ENCODE data around the gene TIAM2. TPM values are rescaled to one million over a fixed set of nuclear protein-coding genes. Genes with fewer than 3 reads are reported as not detected.

TIAM2 gene
- polyA plus RNA-seq, 3 donors from 2014 or later: 0.28 to 2.3 TPM; not detected in 1

DNA sequence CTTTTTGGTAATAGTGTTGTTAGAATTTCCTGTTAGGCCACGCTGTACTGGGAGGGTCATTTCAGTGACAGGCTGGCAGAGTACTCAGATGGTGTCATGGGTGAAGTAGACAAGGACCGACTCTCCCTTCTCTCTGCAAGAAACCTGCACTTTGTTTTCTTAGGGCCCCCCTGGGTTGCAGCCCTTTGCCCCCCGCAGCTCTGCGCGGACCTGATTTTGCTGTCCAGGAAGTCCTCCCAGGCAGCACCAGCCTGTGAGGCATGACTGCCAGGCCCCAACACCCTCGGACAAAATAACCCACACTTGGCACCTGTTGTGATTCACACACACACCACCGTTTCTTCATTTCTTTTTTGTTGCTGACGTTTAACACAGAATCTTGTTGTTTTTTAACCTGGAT, 246.9 kb downstream of the TIAM2 start:
- peaks cover 0 to 2% (median 0%) of the 10 kb centered on the region in 6 donors for H3K9me3 Mint-ChIP-seq

DNA sequence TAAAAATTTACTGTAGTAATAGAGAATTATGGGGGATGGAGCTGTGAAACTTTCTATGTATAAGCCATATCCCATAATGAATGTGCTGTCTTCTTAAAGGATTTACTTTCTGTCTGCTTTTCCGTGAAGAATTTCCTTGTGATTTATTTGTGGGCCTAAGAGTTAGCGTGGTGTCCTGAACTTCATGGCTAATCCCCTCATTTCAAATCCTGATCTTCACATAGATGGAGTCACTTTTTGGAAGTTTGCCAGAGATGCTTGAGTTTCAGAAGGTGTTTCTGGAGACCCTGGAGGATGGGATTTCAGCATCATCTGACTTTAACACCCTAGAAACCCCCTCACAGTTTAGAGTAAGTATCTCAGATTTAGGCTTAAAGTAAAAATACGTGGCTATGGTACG, 249.3 kb downstream of the TIAM2 start:
- no peak overlapping the region for H3K27ac Mint-ChIP-seq
- no peaks in the 10 kb centered on the region for H3K4me1 Mint-ChIP-seq
- H3K4me3 Mint-ChIP-seq: no peak overlapping the region
- no peak for DNase-seq
- H3K27me3 Mint-ChIP-seq (ENCODE audit: low read depth in 3 of 3): peaks cover 2 to 5% (median 2%) of the 10 kb centered on the region in 3 donors
- peaks cover 0 to 4% (median 0%) of the 10 kb centered on the region in 3 donors for H3K36me3 Mint-ChIP-seq
- no peaks in the 10 kb centered on the region for H3K9me3 Mint-ChIP-seq

More for the DNA sequence above, 246.9 kb downstream of the TIAM2 start:
- no peaks in the 10 kb centered on the region for H3K4me1 Mint-ChIP-seq
- H3K4me3 Mint-ChIP-seq: no peak overlapping the region
- no peak for DNase-seq
- no peaks in the 10 kb centered on the region for H3K36me3 Mint-ChIP-seq
- H3K27me3 Mint-ChIP-seq (ENCODE audit: low read depth in 3 of 3): peaks cover 2 to 7% (median 5%) of the 10 kb centered on the region in 3 donors
- H3K27ac Mint-ChIP-seq: no peak overlapping the region

DNA sequence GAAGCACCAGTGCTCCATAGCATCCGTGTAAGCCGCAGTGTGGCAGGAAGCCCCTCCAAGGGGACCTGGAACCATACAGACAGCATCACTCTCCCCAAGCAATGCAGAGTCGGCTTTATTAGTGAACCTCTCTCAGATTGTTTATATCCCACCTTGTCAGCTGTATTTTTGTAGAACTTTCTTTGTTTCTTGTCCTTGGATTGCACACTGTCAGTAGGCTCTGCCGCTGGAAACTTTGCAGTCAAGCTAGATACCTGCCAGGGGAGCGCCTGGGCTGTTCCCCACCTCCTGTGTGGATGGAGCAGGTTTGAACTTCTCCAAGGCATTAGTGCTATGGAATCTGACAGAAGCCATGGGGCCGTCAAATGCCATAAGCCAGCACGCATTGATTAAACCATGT, 250.1 kb downstream of the TIAM2 start:
- Mint-ChIP-seq H3K4me3 (no peak overlapping the region), H3K36me3 (peaks cover 0 to 4% (median 2%) of the 10 kb centered on the region in 3 donors), H3K4me1 (no peaks in the 10 kb centered on the region), H3K27ac (no peak overlapping the region), H3K27me3 (ENCODE audit: low read depth in 3 of 3) (peaks cover 2 to 5% (median 3%) of the 10 kb centered on the region in 3 donors), H3K9me3 (no peaks in the 10 kb centered on the region)
- DNase-seq: no peak

DNA sequence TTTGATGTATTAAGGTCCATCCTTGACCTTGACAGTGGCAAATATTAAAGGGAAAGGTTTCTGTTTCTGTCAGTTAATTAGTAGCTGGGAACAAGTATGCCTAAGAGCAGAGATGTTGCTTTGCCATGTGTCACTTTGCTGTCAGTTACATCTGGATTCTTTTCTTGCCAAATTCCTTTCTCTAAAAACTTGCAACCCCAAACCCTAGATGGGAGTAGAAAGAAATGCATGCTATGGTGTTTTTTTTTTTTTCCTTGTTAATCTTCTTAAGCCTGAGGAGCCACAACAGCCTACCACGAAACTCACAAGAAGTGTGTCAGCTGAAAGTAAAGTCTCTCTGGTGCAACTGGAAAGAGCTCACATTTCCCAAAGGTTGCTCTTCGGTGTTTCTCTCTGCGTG, 250.7 kb downstream of the TIAM2 start:
- no peaks in the 10 kb centered on the region for H3K4me1 Mint-ChIP-seq
- H3K27me3 Mint-ChIP-seq (ENCODE audit: low read depth in 3 of 3): peaks cover 2 to 5% (median 3%) of the 10 kb centered on the region in 3 donors
- no peak overlapping the region for H3K4me3 Mint-ChIP-seq
- H3K27ac Mint-ChIP-seq: no peak overlapping the region
- DNase-seq: no peak
- no peaks in the 10 kb centered on the region for H3K9me3 Mint-ChIP-seq
- H3K36me3 Mint-ChIP-seq: peaks cover 0 to 11% (median 3%) of the 10 kb centered on the region in 3 donors

DNA sequence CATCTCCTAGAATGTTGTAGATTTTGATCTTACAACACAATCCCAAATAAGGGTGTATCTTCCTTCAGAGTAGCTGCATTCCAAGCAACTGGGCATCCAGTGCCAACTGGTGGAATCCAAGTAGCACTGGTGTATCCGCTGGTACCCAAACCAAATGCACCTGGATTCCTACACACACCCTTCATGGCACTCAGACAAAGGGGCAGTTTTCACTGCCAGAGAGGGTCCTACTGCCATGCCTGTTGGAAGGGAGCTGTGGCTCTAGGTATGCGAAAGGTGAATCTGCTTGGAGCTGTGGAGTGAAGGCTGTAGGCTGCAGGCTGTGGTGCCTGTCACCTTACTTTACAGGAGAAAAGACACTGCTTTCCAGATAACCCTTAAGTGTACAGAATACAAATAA, 251.7 kb downstream of the TIAM2 start:
- peaks cover 2 to 3% (median 2%) of the 10 kb centered on the region in 3 donors for H3K27me3 Mint-ChIP-seq (ENCODE audit: low read depth in 3 of 3)
- no peak overlapping the region for H3K4me3 Mint-ChIP-seq
- H3K36me3 Mint-ChIP-seq: peaks cover 0 to 11% (median 3%) of the 10 kb centered on the region in 3 donors
- no peaks in the 10 kb centered on the region for H3K4me1 Mint-ChIP-seq
- no peaks in the 10 kb centered on the region for H3K9me3 Mint-ChIP-seq
- no peak for DNase-seq
- H3K27ac Mint-ChIP-seq: no peak overlapping the region

DNA sequence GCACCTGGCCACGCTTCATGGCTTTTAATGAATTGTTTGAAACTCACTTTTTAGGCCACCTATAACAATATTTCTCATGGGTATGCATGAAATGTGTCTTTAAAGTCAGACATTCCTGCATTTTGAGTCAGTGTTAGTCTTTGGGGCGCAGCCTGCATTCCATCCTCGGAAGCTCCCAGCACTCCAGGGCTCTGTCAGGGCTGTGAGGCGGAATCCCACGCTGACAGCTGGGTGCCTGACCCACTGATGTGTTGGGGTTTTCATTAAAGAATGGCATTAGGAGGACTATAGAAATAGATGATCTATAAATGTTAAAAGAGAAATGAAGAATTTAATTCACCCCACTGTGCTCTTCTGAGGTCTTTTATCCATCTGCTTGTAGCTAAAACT, 252.5 kb downstream of the TIAM2 start:
- Mint-ChIP-seq H3K4me3 (no peak overlapping the region), H3K36me3 (peaks cover 1 to 11% (median 3%) of the 10 kb centered on the region in 3 donors), H3K4me1 (no peaks in the 10 kb centered on the region), H3K9me3 (no peaks in the 10 kb centered on the region), H3K27me3 (ENCODE audit: low read depth in 3 of 3) (peaks cover 0 to 3% (median 0%) of the 10 kb centered on the region in 3 donors), H3K27ac (peak overlapping the region in 1 of 6 donors; percentile 7)
- DNase-seq: no peak

DNA sequence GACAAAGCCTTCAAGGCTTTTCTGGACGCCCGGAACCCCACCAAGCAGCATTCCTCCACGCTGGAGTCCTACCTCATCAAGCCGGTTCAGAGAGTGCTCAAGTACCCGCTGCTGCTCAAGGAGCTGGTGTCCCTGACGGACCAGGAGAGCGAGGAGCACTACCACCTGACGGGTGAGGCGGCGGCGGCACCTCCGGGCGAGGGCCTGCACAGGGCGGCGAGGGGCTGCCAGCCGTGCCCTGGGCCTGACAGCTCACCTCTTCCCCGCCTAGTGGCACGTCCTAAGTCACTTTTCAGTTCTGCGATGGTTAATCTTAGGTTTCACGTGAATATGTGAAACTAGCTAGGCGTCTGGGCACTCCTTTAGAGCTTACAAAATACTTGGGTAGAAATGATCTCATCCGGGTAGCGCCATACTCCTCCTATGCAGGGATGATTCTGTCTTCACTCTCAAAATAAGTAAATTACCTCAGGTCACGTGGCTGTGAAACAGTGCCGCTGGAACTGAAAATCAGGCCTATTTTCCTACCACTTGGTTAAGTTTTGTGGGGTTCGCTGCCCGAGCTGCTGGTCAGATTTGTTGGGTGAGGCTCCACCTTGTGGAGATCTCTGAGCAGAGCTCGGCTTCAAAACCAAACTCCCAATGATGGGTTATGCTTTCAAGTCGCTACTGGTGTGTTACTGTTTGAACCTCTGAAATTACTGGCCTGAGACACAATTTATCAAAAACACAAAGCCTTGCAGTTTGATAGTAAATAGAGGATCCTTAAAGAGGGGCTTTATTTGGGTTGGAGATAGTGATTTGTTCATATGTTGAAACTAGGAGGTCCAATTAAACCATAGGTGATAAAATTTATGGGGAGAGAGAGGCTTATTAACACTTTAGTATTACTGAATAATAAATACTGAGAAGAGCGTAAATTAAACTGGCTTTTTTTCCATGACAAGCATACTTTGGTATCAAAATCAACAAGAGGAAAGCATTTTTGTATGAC, 253.2 kb downstream of the TIAM2 start:
- DNase-seq: peak in 1 of 3 donors; percentile 18
- H3K27me3 Mint-ChIP-seq (ENCODE audit: low read depth in 3 of 3): peaks cover 0 to 3% (median 0%) of the 10 kb centered on the region in 3 donors
- no peaks in the 10 kb centered on the region for H3K9me3 Mint-ChIP-seq
- no peaks in the 10 kb centered on the region for H3K4me1 Mint-ChIP-seq
- no peak overlapping the region for H3K4me3 Mint-ChIP-seq
- H3K36me3 Mint-ChIP-seq: peaks cover 3 to 11% (median 4%) of the 10 kb centered on the region in 3 donors
- no peak overlapping the region for H3K27ac Mint-ChIP-seq

DNA sequence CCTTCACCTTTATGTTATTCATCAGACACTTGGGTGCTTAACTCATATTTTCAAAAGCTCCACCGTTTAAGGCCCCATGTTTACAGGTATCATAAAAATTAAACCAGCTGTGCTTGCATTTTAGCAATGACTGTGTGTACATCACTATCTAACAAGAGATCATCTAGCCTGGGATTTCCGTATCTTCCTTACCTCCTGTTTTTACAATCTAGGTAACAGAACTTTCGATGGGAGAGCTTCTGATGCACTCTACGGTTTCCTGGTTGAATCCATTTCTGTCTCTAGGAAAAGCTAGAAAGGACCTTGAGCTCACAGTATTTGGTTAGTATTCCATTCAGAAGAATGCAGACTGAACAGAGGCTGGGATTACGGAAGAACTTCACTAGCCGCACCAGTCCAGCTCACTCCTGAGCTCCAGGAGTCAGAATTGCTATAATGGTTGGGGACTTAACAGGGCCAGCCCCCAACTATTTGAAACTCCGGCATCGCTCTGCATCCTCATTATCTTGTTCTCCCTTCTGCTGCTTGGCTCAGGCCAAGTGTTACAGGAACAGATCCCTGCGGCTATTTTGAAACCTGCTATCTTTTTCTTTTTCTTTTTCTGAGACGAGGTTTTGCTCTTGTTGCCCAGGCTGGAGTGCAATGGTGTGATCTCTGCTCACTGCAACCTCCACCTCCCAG, 255.7 kb downstream of the TIAM2 start:
- DNase-seq: no peak
- H3K4me1 Mint-ChIP-seq: peaks cover 0 to 6% of the 10 kb centered on the region in 2 donors
- no peak overlapping the region for H3K27ac Mint-ChIP-seq
- H3K9me3 Mint-ChIP-seq: no peaks in the 10 kb centered on the region
- peaks cover 11 to 21% (median 13%) of the 10 kb centered on the region in 3 donors for H3K36me3 Mint-ChIP-seq
- no peak overlapping the region for H3K4me3 Mint-ChIP-seq
- H3K27me3 Mint-ChIP-seq (ENCODE audit: low read depth in 3 of 3): peaks cover 0 to 1% (median 0%) of the 10 kb centered on the region in 3 donors

DNA sequence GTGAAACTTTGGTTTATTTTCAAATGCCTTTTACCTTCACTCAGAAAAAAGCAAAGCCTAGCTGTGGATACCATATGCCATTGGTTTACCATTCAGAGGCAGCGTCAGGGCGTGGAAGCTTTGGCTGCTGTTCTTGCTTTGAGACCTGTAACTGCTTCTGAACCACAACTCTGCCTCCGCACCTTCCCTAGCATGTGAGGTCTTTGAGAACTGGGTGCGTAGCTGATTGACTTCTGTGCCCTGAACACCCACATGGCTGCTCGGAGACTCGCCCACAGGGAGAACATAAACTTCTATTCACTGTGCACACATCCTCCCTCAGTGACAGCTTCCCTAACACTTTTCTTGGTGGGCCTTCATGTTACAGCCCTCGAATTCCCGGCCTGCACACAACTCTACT, 257.5 kb downstream of the TIAM2 start:
- peaks cover 0 to 6% of the 10 kb centered on the region in 2 donors for H3K4me1 Mint-ChIP-seq
- no peak overlapping the region for H3K4me3 Mint-ChIP-seq
- H3K36me3 Mint-ChIP-seq: peaks cover 17 to 27% (median 18%) of the 10 kb centered on the region in 3 donors
- H3K27ac Mint-ChIP-seq: no peak overlapping the region
- H3K27me3 Mint-ChIP-seq (ENCODE audit: low read depth in 3 of 3): peaks cover 0 to 1% (median 0%) of the 10 kb centered on the region in 3 donors
- H3K9me3 Mint-ChIP-seq: no peaks in the 10 kb centered on the region
- no peak for DNase-seq

DNA sequence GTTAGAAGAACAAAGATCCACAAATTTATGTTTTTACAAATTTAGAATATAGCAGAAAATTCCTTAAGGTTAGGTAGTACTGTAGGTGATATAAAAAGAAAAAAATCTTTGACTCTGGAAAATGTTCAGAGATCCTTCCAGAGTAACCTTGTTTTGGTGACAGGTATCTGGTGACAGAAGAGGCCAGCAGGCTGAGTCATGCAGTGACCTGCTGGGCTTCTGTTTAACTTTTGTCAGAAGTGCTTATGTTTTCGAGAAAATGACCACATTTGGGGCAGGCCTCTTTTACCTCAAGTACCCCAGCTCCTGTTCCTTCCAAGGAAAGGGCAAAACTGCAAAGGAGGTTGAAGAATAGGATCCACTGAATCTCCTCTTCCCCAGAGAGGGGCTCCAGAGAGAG, 258.2 kb downstream of the TIAM2 start:
- peaks cover 19 to 32% (median 20%) of the 10 kb centered on the region in 3 donors for H3K36me3 Mint-ChIP-seq
- H3K27ac Mint-ChIP-seq: peak overlapping the region in 3 of 6 donors; percentile 26 to 51 (median 48)
- H3K4me3 Mint-ChIP-seq: no peak overlapping the region
- no peak for DNase-seq
- H3K27me3 Mint-ChIP-seq (ENCODE audit: low read depth in 3 of 3): peaks cover 0 to 1% (median 0%) of the 10 kb centered on the region in 3 donors
- no peaks in the 10 kb centered on the region for H3K9me3 Mint-ChIP-seq
- peaks cover 0 to 6% of the 10 kb centered on the region in 2 donors for H3K4me1 Mint-ChIP-seq

DNA sequence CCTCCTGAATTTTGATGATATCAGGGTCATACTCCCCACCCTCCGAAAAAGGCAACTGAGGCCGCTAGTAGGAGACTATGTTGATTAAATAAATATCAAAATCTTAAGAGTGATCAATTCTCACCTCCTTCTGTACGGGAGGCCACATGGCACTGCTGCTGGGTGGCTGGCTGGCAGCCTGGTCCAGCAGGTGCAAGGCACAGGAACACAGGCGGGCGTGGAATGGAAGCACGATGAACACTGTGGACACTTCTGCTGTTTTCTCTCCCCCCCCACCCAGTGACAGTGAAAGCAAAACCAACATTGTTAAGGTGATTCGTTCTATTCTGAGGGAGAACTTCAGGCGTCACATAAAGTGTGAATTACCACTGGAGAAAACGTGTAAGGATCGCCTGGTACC, 259.0 kb downstream of the TIAM2 start:
- H3K9me3 Mint-ChIP-seq: no peaks in the 10 kb centered on the region
- peak overlapping the region in 1 of 5 donors; percentile 13 for H3K4me3 Mint-ChIP-seq
- peak overlapping the region in 2 of 6 donors; percentile 48 to 73 for H3K27ac Mint-ChIP-seq
- DNase-seq: no peak
- peaks cover 0 to 6% of the 10 kb centered on the region in 2 donors for H3K4me1 Mint-ChIP-seq
- H3K27me3 Mint-ChIP-seq (ENCODE audit: low read depth in 3 of 3): peaks cover 0 to 1% (median 0%) of the 10 kb centered on the region in 3 donors
- peaks cover 15 to 39% (median 23%) of the 10 kb centered on the region in 3 donors for H3K36me3 Mint-ChIP-seq

DNA sequence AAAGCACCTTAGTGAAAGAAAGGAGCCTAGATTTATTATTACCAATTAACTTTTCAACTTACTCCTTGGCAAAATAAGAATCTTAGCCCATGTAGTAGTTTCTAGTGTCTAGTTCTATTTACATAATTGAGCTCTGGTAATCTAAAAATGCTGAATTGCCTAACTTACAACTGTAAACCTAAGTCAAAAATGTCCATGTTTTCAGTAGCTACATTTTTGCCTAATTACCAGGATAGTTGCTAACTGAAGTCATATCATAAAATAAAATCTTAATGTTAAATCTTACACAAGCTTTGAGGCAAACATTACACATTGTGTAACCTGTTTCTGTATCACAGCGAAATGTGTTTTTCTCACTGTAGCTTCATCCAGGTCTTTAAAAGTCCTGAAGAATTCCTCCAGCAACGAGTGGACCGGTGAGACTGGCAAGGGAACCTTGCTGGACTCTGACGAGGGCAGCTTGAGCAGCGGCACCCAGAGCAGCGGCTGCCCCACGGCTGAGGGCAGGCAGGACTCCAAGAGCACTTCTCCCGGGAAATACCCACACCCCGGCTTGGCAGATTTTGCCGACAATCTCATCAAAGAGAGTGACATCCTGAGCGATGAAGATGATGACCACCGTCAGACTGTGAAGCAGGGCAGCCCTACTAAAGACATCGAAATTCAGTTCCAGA, 261.1 kb downstream of the TIAM2 start:
- Mint-ChIP-seq H3K4me3 (no peak overlapping the region), H3K27ac (peak overlapping the region in 1 of 6 donors; percentile 7), H3K9me3 (no peaks in the 10 kb centered on the region), H3K27me3 (ENCODE audit: low read depth in 3 of 3) (peaks cover 0 to 2% (median 0%) of the 10 kb centered on the region in 3 donors), H3K4me1 (peaks cover 0 to 6% of the 10 kb centered on the region in 2 donors), H3K36me3 (peaks cover 9 to 49% (median 27%) of the 10 kb centered on the region in 3 donors)
- DNase-seq: no peak

DNA sequence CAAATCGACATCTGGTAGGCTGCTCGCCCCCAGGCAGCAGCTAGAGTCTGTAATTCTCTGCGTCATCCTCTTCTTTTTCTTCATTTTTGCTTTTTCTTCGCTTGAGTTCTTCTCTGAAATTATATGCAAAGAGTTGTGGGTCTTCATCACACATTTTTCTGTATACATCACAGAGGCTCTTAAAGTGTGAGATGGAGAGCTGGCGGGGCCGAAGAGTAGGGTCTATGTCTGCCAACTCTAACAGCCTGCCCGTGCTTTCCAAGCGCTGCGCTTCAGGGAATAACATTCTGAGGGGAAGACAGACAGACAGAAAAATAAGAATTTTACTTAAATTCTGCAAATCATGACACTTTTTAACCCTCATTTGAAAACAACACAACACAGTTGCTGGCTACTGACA, 262.7 kb downstream of the TIAM2 start:
- no peaks in the 10 kb centered on the region for H3K9me3 Mint-ChIP-seq
- peaks cover 5 to 6% of the 10 kb centered on the region in 2 donors for H3K4me1 Mint-ChIP-seq
- H3K4me3 Mint-ChIP-seq: no peak overlapping the region
- no peak overlapping the region for H3K27ac Mint-ChIP-seq
- H3K27me3 Mint-ChIP-seq (ENCODE audit: low read depth in 3 of 3): peaks cover 0 to 2% (median 0%) of the 10 kb centered on the region in 3 donors
- no peak for DNase-seq
- peaks cover 9 to 49% (median 24%) of the 10 kb centered on the region in 3 donors for H3K36me3 Mint-ChIP-seq

All from immature natural killer cell (primary cell).